Superior temporal gyrus (tissue), 1 donor: ENCODE data around the gene NKX2-1.
"Not testable (repeated sequence)": the region's sequence is repeated elsewhere in the genome, so short reads cannot be mapped to it uniquely, and the experiment has no call there.

Experiments
- DNase-seq: peaks from one replicate; pipeline ENCODE4 v3.0.0-alpha.2; 2016; ENCODE audit errors: extremely low spot score

The NKX2-1 gene

GRCh38 chr14:36505892-36506731 is 13.9 kb downstream of the NKX2-1 start:
- no peak for DNase-seq

- DNase-seq = no peak
Measured at GRCh38 chr14:36505181-36505815, 14.7 kb downstream of the NKX2-1 start.

- no peak for DNase-seq
Measured at GRCh38 chr14:36504771-36505175, 15.3 kb downstream of the NKX2-1 start.

GRCh38 chr14:36503771-36504741 is 16.0 kb downstream of the NKX2-1 start:
- no peak for DNase-seq

GRCh38 chr14:36502558-36503508 is 17.2 kb downstream of the NKX2-1 start:
- DNase-seq = no peak

- DNase-seq = no peak
Measured at GRCh38 chr14:36498938-36499337, 21.1 kb downstream of the NKX2-1 start.

- no peak for DNase-seq
Measured at GRCh38 chr14:36496346-36496745, 23.7 kb downstream of the NKX2-1 start.

- no peak for DNase-seq
Measured at GRCh38 chr14:36495666-36496065, 24.4 kb downstream of the NKX2-1 start.

GRCh38 chr14:36493761-36494160 is 26.3 kb downstream of the NKX2-1 start:
- DNase-seq = no peak

GRCh38 chr14:36485773-36486172 is 34.3 kb downstream of the NKX2-1 start:
- DNase-seq = no peak

GRCh38 chr14:36479344-36479743 is 40.7 kb downstream of the NKX2-1 start:
- no peak for DNase-seq

- DNase-seq = no peak
Measured at GRCh38 chr14:36478782-36479181, 41.2 kb downstream of the NKX2-1 start.

- no peak for DNase-seq
Measured at GRCh38 chr14:36477266-36477665, 42.8 kb downstream of the NKX2-1 start.

GRCh38 chr14:36476061-36476460 is 44.0 kb downstream of the NKX2-1 start:
- DNase-seq = not testable (repeated sequence)

- DNase-seq = no peak
Measured at GRCh38 chr14:36474593-36474992, 45.4 kb downstream of the NKX2-1 start.

- no peak for DNase-seq
Measured at GRCh38 chr14:36471431-36471830, 48.6 kb downstream of the NKX2-1 start.

GRCh38 chr14:36467332-36467731 is 52.7 kb downstream of the NKX2-1 start:
- no peak for DNase-seq
